Measurements from ENCODE around the gene LRRC28.

Gene LRRC28

DNA sequence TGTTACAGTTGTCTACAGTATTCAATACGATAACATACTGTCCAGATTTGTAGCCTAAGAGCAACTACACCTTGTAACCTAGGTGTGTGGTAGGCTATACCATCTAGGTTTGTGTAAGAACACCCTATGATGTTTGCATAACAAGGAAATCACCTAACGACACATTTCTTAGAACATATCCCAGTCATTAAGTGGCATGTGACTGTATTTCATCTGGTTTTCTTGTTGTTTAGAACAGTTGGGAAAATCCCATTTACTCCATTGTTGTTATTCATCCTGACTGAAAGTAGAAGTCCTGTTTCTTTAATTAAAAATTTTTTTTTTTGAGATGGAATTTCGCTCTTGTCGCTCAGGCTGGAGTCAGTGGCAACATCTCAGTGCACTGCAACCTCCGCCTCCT lies 31.3 kb downstream of the LRRC28 start:
- H3K27me3 ChIP-seq (ENCODE audit: insufficient read depth, low read length) = no peaks in the 10 kb centered on the region
- no peaks in the 10 kb centered on the region for H3K36me3 ChIP-seq (ENCODE audit: control insufficient read depth in 1 of 2, insufficient read depth in 2 of 2, low read length in 2 of 2)
- no peak overlapping the region for H4K12ac ChIP-seq (ENCODE audit: low read depth, low read length)
- H3K27ac ChIP-seq (ENCODE audit: low read depth, low read length) = no peak overlapping the region
- H3K18ac ChIP-seq (ENCODE audit: low read length) = no peak overlapping the region
- H4K8ac ChIP-seq (ENCODE audit: low read depth, low read length) = no peak overlapping the region
- H3K9ac ChIP-seq (ENCODE audit: low read length) = no peak overlapping the region
- H3K79me2 ChIP-seq (ENCODE audit: control insufficient read depth, insufficient read depth, low read length, poor library complexity) = no peaks in the 10 kb centered on the region
- no peak overlapping the region for H3K14ac ChIP-seq (ENCODE audit: low read length)
- no peak overlapping the region for H3K4me3 ChIP-seq (ENCODE audit: low read depth, low read length)
- H3K79me1 ChIP-seq (ENCODE audit: low read length) = no peaks in the 10 kb centered on the region
- H2BK120ac ChIP-seq (ENCODE audit: insufficient read depth, low read length, poor library complexity) = no peak overlapping the region
- H2BK5ac ChIP-seq (ENCODE audit: low read depth, low read length, poor library complexity) = no peak overlapping the region
- no peak overlapping the region for H2AFZ ChIP-seq (ENCODE audit: insufficient read depth, low read length, poor library complexity)
- DNase-seq = no peak
- no peak overlapping the region for H4K91ac ChIP-seq (ENCODE audit: low read depth, low read length)
- WGBS (ENCODE audit: extremely low coverage, insufficient coverage, insufficient read length) = no CpG with 5 or more reads among the region's 5 CpGs
- no peaks in the 10 kb centered on the region for H3K4me1 ChIP-seq (ENCODE audit: control insufficient read depth in 1 of 2, insufficient read depth in 2 of 2, low read length in 2 of 2)
- no peaks in the 10 kb centered on the region for H3K9me3 ChIP-seq (ENCODE audit: insufficient read depth, low read depth, low read length)
- no peak overlapping the region for H2AK5ac ChIP-seq (ENCODE audit: low read length)
- no peak overlapping the region for H3K23ac ChIP-seq (ENCODE audit: low read length)
- H2BK12ac ChIP-seq (ENCODE audit: low read length) = no peak overlapping the region
- no peak overlapping the region for H3K4me2 ChIP-seq (ENCODE audit: low read length)
- H3K4ac ChIP-seq (ENCODE audit: low read depth, low read length) = no peak overlapping the region

DNA sequence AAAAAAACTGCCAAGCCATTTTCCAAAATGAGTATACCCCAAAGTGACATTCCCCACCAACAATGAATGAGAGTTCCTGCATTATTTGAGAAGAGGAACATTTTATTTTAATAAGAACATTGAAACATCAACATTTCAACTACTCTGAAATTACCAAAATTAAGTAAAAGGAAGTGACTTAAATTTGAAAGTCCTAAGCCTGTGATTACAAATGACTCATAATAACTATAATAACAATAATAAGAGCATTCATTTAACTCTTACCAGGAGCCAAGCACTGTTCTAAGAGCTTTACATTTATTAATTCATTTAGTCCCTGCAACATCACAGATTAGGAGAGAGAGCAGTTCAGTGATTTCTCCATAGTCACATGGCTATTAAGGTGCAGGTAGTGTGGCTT lies 32.4 kb downstream of the LRRC28 start:
- H3K4me1 ChIP-seq (ENCODE audit: control insufficient read depth in 1 of 2, insufficient read depth in 2 of 2, low read length in 2 of 2) = no peaks in the 10 kb centered on the region
- no peaks in the 10 kb centered on the region for H3K79me1 ChIP-seq (ENCODE audit: low read length)
- no peaks in the 10 kb centered on the region for H3K36me3 ChIP-seq (ENCODE audit: control insufficient read depth in 1 of 2, insufficient read depth in 2 of 2, low read length in 2 of 2)
- H3K9me3 ChIP-seq (ENCODE audit: insufficient read depth, low read depth, low read length) = no peaks in the 10 kb centered on the region
- no peak overlapping the region for H2BK12ac ChIP-seq (ENCODE audit: low read length)
- H4K8ac ChIP-seq (ENCODE audit: low read depth, low read length) = no peak overlapping the region
- H4K91ac ChIP-seq (ENCODE audit: low read depth, low read length) = no peak overlapping the region
- no peak overlapping the region for H3K4me2 ChIP-seq (ENCODE audit: low read length)
- H3K4ac ChIP-seq (ENCODE audit: low read depth, low read length) = no peak overlapping the region
- H3K18ac ChIP-seq (ENCODE audit: low read length) = no peak overlapping the region
- H3K27ac ChIP-seq (ENCODE audit: low read depth, low read length) = no peak overlapping the region
- no peak overlapping the region for H3K23ac ChIP-seq (ENCODE audit: low read length)
- H4K12ac ChIP-seq (ENCODE audit: low read depth, low read length) = no peak overlapping the region
- H2AK5ac ChIP-seq (ENCODE audit: low read length) = no peak overlapping the region
- no peak overlapping the region for H2AFZ ChIP-seq (ENCODE audit: insufficient read depth, low read length, poor library complexity)
- H3K79me2 ChIP-seq (ENCODE audit: control insufficient read depth, insufficient read depth, low read length, poor library complexity) = no peaks in the 10 kb centered on the region
- no peak overlapping the region for H2BK5ac ChIP-seq (ENCODE audit: low read depth, low read length, poor library complexity)
- H2BK120ac ChIP-seq (ENCODE audit: insufficient read depth, low read length, poor library complexity) = no peak overlapping the region
- H3K27me3 ChIP-seq (ENCODE audit: insufficient read depth, low read length) = no peaks in the 10 kb centered on the region
- DNase-seq = no peak
- no peak overlapping the region for H3K14ac ChIP-seq (ENCODE audit: low read length)
- no peak overlapping the region for H3K4me3 ChIP-seq (ENCODE audit: low read depth, low read length)
- no peak overlapping the region for H3K9ac ChIP-seq (ENCODE audit: low read length)

DNA sequence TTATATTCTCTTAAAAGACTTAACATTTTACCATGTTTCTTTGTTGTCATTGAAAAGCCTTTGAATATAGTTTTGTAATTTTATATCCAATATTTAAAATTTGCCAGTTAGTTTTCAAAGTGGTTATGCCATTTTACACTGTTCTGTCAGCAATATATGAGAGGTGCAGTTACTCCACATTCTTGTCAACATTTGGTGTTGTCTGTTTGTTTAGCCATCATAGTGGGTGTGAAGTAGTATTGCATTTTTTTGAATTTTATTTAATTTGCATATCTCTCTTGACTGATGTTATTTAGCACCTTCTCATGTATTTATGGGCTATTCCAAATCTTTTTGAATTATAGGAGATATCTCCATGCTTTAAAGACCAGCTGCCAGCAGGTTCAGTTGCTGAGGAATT lies 40.4 kb downstream of the LRRC28 start:
- Histone ChIP-seq H3K14ac (ENCODE audit: low read length) (no peak overlapping the region), H2AFZ (ENCODE audit: insufficient read depth, low read length, poor library complexity) (no peak overlapping the region), H4K91ac (ENCODE audit: low read depth, low read length) (no peak overlapping the region), H3K79me2 (ENCODE audit: control insufficient read depth, insufficient read depth, low read length, poor library complexity) (no peaks in the 10 kb centered on the region), H3K9ac (ENCODE audit: low read length) (no peak overlapping the region), H2BK12ac (ENCODE audit: low read length) (no peak overlapping the region), H2BK5ac (ENCODE audit: low read depth, low read length, poor library complexity) (no peak overlapping the region), H2BK120ac (ENCODE audit: insufficient read depth, low read length, poor library complexity) (no peak overlapping the region), H3K4ac (ENCODE audit: low read depth, low read length) (no peak overlapping the region), H3K23ac (ENCODE audit: low read length) (no peak overlapping the region), H3K9me3 (ENCODE audit: insufficient read depth, low read depth, low read length) (no peaks in the 10 kb centered on the region), H3K27me3 (ENCODE audit: insufficient read depth, low read length) (no peaks in the 10 kb centered on the region), H3K4me1 (ENCODE audit: control insufficient read depth in 1 of 2, insufficient read depth in 2 of 2, low read length in 2 of 2) (no peaks in the 10 kb centered on the region), H4K8ac (ENCODE audit: low read depth, low read length) (no peak overlapping the region), H3K79me1 (ENCODE audit: low read length) (no peaks in the 10 kb centered on the region), H3K27ac (ENCODE audit: low read depth, low read length) (no peak overlapping the region), H3K36me3 (ENCODE audit: control insufficient read depth in 1 of 2, insufficient read depth in 2 of 2, low read length in 2 of 2) (peaks cover 0 to 3% of the 10 kb centered on the region in 2 experiments), H3K4me2 (ENCODE audit: low read length) (no peak overlapping the region), H3K18ac (ENCODE audit: low read length) (no peak overlapping the region), H2AK5ac (ENCODE audit: low read length) (no peak overlapping the region), H4K12ac (ENCODE audit: low read depth, low read length) (no peak overlapping the region), H3K4me3 (ENCODE audit: low read depth, low read length) (no peak overlapping the region)
- DNase-seq = no peak

DNA sequence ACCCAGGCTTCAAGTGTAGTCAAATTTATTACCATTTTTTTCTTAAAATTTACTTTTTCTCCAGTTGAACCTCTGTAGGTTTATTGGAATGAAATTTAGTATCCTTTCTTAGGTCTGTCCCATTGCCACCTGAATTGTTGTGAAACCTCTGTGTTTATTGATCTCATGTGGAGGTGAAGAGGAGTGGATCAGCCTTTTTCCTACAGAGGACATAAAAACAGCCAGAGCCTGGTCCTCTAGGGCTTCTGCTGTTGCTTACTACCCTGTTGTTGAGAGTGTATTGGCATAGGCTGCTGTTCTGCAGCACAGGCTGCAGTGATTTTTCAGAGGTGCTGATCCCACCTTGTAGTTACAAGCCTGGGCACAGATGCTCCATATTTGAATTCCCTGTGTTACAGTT lies 44.6 kb downstream of the LRRC28 start:
- Histone ChIP-seq H2BK120ac (ENCODE audit: insufficient read depth, low read length, poor library complexity) (no peak overlapping the region), H3K9me3 (ENCODE audit: insufficient read depth, low read depth, low read length) (no peaks in the 10 kb centered on the region), H3K36me3 (ENCODE audit: control insufficient read depth in 1 of 2, insufficient read depth in 2 of 2, low read length in 2 of 2) (peaks cover 0 to 3% of the 10 kb centered on the region in 2 experiments), H3K18ac (ENCODE audit: low read length) (no peak overlapping the region), H3K27ac (ENCODE audit: low read depth, low read length) (no peak overlapping the region), H3K27me3 (ENCODE audit: insufficient read depth, low read length) (no peaks in the 10 kb centered on the region), H4K12ac (ENCODE audit: low read depth, low read length) (no peak overlapping the region), H3K4me3 (ENCODE audit: low read depth, low read length) (no peak overlapping the region), H2BK5ac (ENCODE audit: low read depth, low read length, poor library complexity) (no peak overlapping the region), H2BK12ac (ENCODE audit: low read length) (no peak overlapping the region), H3K4me1 (ENCODE audit: control insufficient read depth in 1 of 2, insufficient read depth in 2 of 2, low read length in 2 of 2) (no peaks in the 10 kb centered on the region), H3K9ac (ENCODE audit: low read length) (no peak overlapping the region), H4K91ac (ENCODE audit: low read depth, low read length) (no peak overlapping the region), H2AFZ (ENCODE audit: insufficient read depth, low read length, poor library complexity) (no peak overlapping the region), H2AK5ac (ENCODE audit: low read length) (no peak overlapping the region), H4K8ac (ENCODE audit: low read depth, low read length) (no peak overlapping the region), H3K4ac (ENCODE audit: low read depth, low read length) (no peak overlapping the region), H3K79me1 (ENCODE audit: low read length) (no peaks in the 10 kb centered on the region), H3K14ac (ENCODE audit: low read length) (no peak overlapping the region), H3K4me2 (ENCODE audit: low read length) (no peak overlapping the region), H3K23ac (ENCODE audit: low read length) (no peak overlapping the region), H3K79me2 (ENCODE audit: control insufficient read depth, insufficient read depth, low read length, poor library complexity) (no peaks in the 10 kb centered on the region)
- no peak for DNase-seq

DNA sequence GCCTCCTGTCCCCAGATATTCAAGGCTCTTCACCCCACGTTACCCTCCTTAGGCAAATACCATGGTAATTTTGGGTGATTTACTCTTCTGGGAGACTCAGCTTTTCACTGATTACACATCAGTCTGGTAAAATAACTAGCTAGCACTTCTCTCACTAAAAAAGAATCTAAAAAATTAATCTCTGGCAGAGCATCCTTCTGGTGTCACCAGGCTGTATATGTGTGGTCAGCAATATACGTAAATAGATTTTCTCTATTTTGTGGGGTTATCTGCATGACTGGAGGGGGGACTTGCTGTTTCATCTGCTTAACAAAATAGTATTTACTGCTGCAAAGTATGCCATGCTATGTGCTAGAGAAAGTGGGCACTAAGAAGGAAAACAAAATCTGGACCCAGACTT lies 45.1 kb downstream of the LRRC28 start:
- H3K9ac ChIP-seq (ENCODE audit: low read length) = no peak overlapping the region
- no peaks in the 10 kb centered on the region for H3K79me1 ChIP-seq (ENCODE audit: low read length)
- no peaks in the 10 kb centered on the region for H3K27me3 ChIP-seq (ENCODE audit: insufficient read depth, low read length)
- no CpG with 5 or more reads among the region's 2 CpGs for WGBS (ENCODE audit: extremely low coverage, insufficient coverage, insufficient read length)
- no peak overlapping the region for H2BK12ac ChIP-seq (ENCODE audit: low read length)
- H3K36me3 ChIP-seq (ENCODE audit: control insufficient read depth in 1 of 2, insufficient read depth in 2 of 2, low read length in 2 of 2) = peaks cover 0 to 3% of the 10 kb centered on the region in 2 experiments
- H3K4me3 ChIP-seq (ENCODE audit: low read depth, low read length) = no peak overlapping the region
- H3K18ac ChIP-seq (ENCODE audit: low read length) = no peak overlapping the region
- DNase-seq = no peak
- H3K4me1 ChIP-seq (ENCODE audit: control insufficient read depth in 1 of 2, insufficient read depth in 2 of 2, low read length in 2 of 2) = no peaks in the 10 kb centered on the region
- H3K27ac ChIP-seq (ENCODE audit: low read depth, low read length) = no peak overlapping the region
- H3K9me3 ChIP-seq (ENCODE audit: insufficient read depth, low read depth, low read length) = no peaks in the 10 kb centered on the region
- H3K4ac ChIP-seq (ENCODE audit: low read depth, low read length) = no peak overlapping the region
- no peak overlapping the region for H2BK5ac ChIP-seq (ENCODE audit: low read depth, low read length, poor library complexity)
- H3K14ac ChIP-seq (ENCODE audit: low read length) = no peak overlapping the region
- H3K23ac ChIP-seq (ENCODE audit: low read length) = no peak overlapping the region
- no peak overlapping the region for H4K91ac ChIP-seq (ENCODE audit: low read depth, low read length)
- H2BK120ac ChIP-seq (ENCODE audit: insufficient read depth, low read length, poor library complexity) = no peak overlapping the region
- no peak overlapping the region for H2AK5ac ChIP-seq (ENCODE audit: low read length)
- no peak overlapping the region for H2AFZ ChIP-seq (ENCODE audit: insufficient read depth, low read length, poor library complexity)
- no peaks in the 10 kb centered on the region for H3K79me2 ChIP-seq (ENCODE audit: control insufficient read depth, insufficient read depth, low read length, poor library complexity)
- no peak overlapping the region for H4K12ac ChIP-seq (ENCODE audit: low read depth, low read length)
- H4K8ac ChIP-seq (ENCODE audit: low read depth, low read length) = no peak overlapping the region
- H3K4me2 ChIP-seq (ENCODE audit: low read length) = no peak overlapping the region

Measured in trophoblast cell (in vitro differentiated cells and primary cell).